Endothelial cell of umbilical vein (primary cell): Measurements from ENCODE around the gene DST. TPM values are rescaled to one million over a fixed set of nuclear protein-coding genes. Genes with fewer than 3 reads are reported as not detected.
A peak's percentile ranks its signal among the peaks of the same experiment; 100 is the strongest.

Source experiments
- BruUV-seq: library from RNA; stranded (reverse); fragments of 400-500 nt; replicated peaks from 2 replicates; lab custom pipeline; 2021; lab: Mats Ljungman, UMichigan
- CTCF ChIA-PET: fragments of 300-600, 350-600 bp; sonication (Branson Sonifier 250); formaldehyde crosslinking; loops from one replicate; lab custom pipeline; 2021; ENCODE audit warnings: antibody characterized with exemption, inconsistent platforms; lab: Charles Lee
- POLR2A ChIA-PET: fragments of 300-600, 350-600 bp; sonication (Branson Sonifier 250); formaldehyde crosslinking; loops from one replicate; lab custom pipeline; 2021; ENCODE audit warnings: antibody characterized with exemption, inconsistent platforms; lab: Charles Lee
- DNase-seq: peaks from one replicate; pipeline ENCODE4 v3.0.0-alpha.2; 2011; ENCODE audit warnings: low read depth, low spot score
- FAIRE-seq: peaks from 2 replicates; lab custom pipeline; 2011; peaks lifted over from hg19 to GRCh38; lab: Jason Lieb, UNC
- H2AFZ ChIP-seq: 2 replicates; pipeline ENCODE4 v1.6.0; 2012; ENCODE audit warnings: low read depth, low read length, control low read depth, inconsistent platforms
- H3K27ac ChIP-seq: 2 replicates; pipeline ENCODE4 v1.5.1; 2011; ENCODE audit warnings: low read depth, mild to moderate bottlenecking, control low read depth, low read length, moderate library complexity; ENCODE audit not compliant: insufficient read depth
- H3K27me3 ChIP-seq, 2 experiments: 2 replicates each; pipeline versions ENCODE4 v1.6.0 to v1.6.1; 2011; ENCODE audit warnings: low read length in 2 of 2, mixed read lengths in 1 of 2; ENCODE audit not compliant: control insufficient read depth in 2 of 2, insufficient read depth in 2 of 2
- H3K36me3 ChIP-seq, 2 experiments: 2 replicates in 1 of 2; 3 replicates in 1 of 2; pipeline ENCODE4 v1.5.1; 2011; ENCODE audit warnings: low read length in 2 of 2, mild to moderate bottlenecking in 1 of 2, moderate library complexity in 1 of 2; ENCODE audit not compliant: control insufficient read depth in 2 of 2, insufficient read depth in 2 of 2; ENCODE audit errors: extremely low read depth in 1 of 2
- H3K4me1 ChIP-seq: 3 replicates; pipeline ENCODE4 v1.5.1; 2011; ENCODE audit warnings: mild to moderate bottlenecking, low read length; ENCODE audit not compliant: control insufficient read depth, insufficient read depth; ENCODE audit errors: extremely low read depth
- H3K4me2 ChIP-seq: 2 replicates; pipeline ENCODE4 v1.6.1; 2011; ENCODE audit warnings: low read length, control low read depth, mixed read lengths; ENCODE audit not compliant: insufficient read depth
- H3K4me3 ChIP-seq, 3 experiments: fragments of 200-600 bp in 1 of 3; sonication (generic), shearing (Covaris generic) in 1 of 3; replicated peaks in 1 of 3; 2 replicates each; pipeline ENCODE4 v1.5.1; 2011 to 2016; ENCODE audit warnings: control low read depth in 3 of 3, low read length in 3 of 3, mild to moderate bottlenecking in 2 of 3, inconsistent platforms in 1 of 3, low read depth in 1 of 3, moderate library complexity in 1 of 3; ENCODE audit not compliant: insufficient read depth in 1 of 3
- H3K79me2 ChIP-seq: 2 replicates; pipeline ENCODE4 v1.6.0; 2012; ENCODE audit warnings: low read length, inconsistent platforms; ENCODE audit not compliant: control insufficient read depth, insufficient read depth
- H3K9ac ChIP-seq: replicated peaks from 2 replicates; pipeline ENCODE3; 2011; ENCODE audit warnings: low read length, control low read depth; ENCODE audit not compliant: insufficient read depth; ENCODE audit errors: extremely low read depth
- H3K9me1 ChIP-seq: replicated peaks from 3 replicates; pipeline ENCODE4 v1.6.0; 2011; ENCODE audit warnings: mild to moderate bottlenecking, low read length; ENCODE audit not compliant: control insufficient read depth, insufficient read depth; ENCODE audit errors: extremely low read depth
- H3K9me3 ChIP-seq: replicated peaks from 2 replicates; pipeline ENCODE4 v1.5.1; 2012; ENCODE audit warnings: low read length, inconsistent platforms; ENCODE audit not compliant: control insufficient read depth, insufficient read depth
- H4K20me1 ChIP-seq: replicated peaks from 2 replicates; pipeline ENCODE3; 2011; ENCODE audit warnings: mild to moderate bottlenecking, low read length; ENCODE audit not compliant: control insufficient read depth, insufficient read depth; ENCODE audit errors: extremely low read depth
- EZH2 ChIP-seq: IDR thresholded peaks from 2 replicates; pipeline ENCODE4 v1.6.1; 2012; ENCODE audit warnings: borderline replicate concordance, low read depth, mild to moderate bottlenecking, moderate library complexity, low read length, inconsistent platforms; ENCODE audit not compliant: severe bottlenecking
- FOS ChIP-seq: IDR thresholded peaks from 2 replicates; pipeline ENCODE4 v1.6.1; 2011; ENCODE audit warnings: mild to moderate bottlenecking, low read length, moderate library complexity, borderline replicate concordance; ENCODE audit not compliant: insufficient read depth
- GATA2 ChIP-seq: IDR thresholded peaks from 2 replicates; pipeline ENCODE4 v1.7.0; 2011; ENCODE audit warnings: low read depth, mild to moderate bottlenecking, moderate library complexity, mixed read lengths, low read length; ENCODE audit not compliant: insufficient read length, insufficient read depth
- JUN ChIP-seq: IDR thresholded peaks from 2 replicates; pipeline ENCODE4 v1.6.1; 2011; ENCODE audit warnings: borderline replicate concordance, low read depth; ENCODE audit not compliant: insufficient read length, insufficient read depth
- MYC ChIP-seq: IDR thresholded peaks from one replicate; pipeline ENCODE4 v1.6.1; 2011; ENCODE audit warnings: mild to moderate bottlenecking, low read depth, low read length
- POLR2A ChIP-seq: IDR thresholded peaks from 2 replicates; pipeline ENCODE4 v1.6.1; 2012; ENCODE audit warnings: low read depth, mild to moderate bottlenecking, control low read depth, low read length
- POLR2AphosphoS5 ChIP-seq: IDR thresholded peaks from 2 replicates; pipeline ENCODE4 v1.6.1; 2012; ENCODE audit warnings: low read depth, mild to moderate bottlenecking, control low read depth, low read length, moderate library complexity; ENCODE audit not compliant: insufficient read depth
- dilution Hi-C: fragments of 300-500 bp; cut with MboI; formaldehyde crosslinking; loops from one replicate; pipeline ENCODE4 v1.15.0; 2019; ENCODE audit warnings: low sequenced_read_pairs; ENCODE audit not compliant: extremely low pct_ligation_motif_present
- intact Hi-C: fragments of 100-400 bp; cut with micrococcal nuclease; formaldehyde crosslinking; loops from one replicate; pipeline ENCODE4 v1.10.0; 2022
- polyA plus RNA-seq, 4 experiments: library from polyadenylated mRNA; depleted of rRNA in 3 of 4; stranded (reverse) in 3 of 4; unstranded in 1 of 4; fragments of >200 nt; gene quantifications; 2 replicates each; pipeline versions ENCODE4 v1.2.1 to v1.2.3, GENCODE V29; 2011 to 2012; ENCODE audit warnings: missing spikeins in 1 of 4
- total RNA-seq: library from RNA; stranded (reverse); gene quantifications from 2 replicates; pipeline ENCODE4 v1.2.3, GENCODE V29; 2021
- TF ChIP-seq, protein P1 (sequence below), 2 donors: IDR thresholded peaks; 1 replicate in 1 of 2; 2 replicates in 1 of 2; pipeline ENCODE4 v1.5.1; 2011; ENCODE audit warnings: low read length in 2 of 2, mild to moderate bottlenecking in 2 of 2, moderate library complexity in 2 of 2, control low read depth in 1 of 2, inconsistent platforms in 1 of 2, low read depth in 1 of 2; ENCODE audit not compliant: insufficient read depth in 1 of 2; ENCODE audit errors: extremely low read depth in 1 of 2
- TF ChIP-seq, protein P2 (sequence below): IDR thresholded peaks from 2 replicates; pipeline ENCODE4 v1.6.1; 2011; ENCODE audit not compliant: insufficient read depth, insufficient read length

The DST gene
- total and polyA plus RNA-seq, 2 donors (not counting 3 experiments of a cell fraction or from before 2014, with no cell fraction given) = 62.3 to 253 TPM

DNA sequence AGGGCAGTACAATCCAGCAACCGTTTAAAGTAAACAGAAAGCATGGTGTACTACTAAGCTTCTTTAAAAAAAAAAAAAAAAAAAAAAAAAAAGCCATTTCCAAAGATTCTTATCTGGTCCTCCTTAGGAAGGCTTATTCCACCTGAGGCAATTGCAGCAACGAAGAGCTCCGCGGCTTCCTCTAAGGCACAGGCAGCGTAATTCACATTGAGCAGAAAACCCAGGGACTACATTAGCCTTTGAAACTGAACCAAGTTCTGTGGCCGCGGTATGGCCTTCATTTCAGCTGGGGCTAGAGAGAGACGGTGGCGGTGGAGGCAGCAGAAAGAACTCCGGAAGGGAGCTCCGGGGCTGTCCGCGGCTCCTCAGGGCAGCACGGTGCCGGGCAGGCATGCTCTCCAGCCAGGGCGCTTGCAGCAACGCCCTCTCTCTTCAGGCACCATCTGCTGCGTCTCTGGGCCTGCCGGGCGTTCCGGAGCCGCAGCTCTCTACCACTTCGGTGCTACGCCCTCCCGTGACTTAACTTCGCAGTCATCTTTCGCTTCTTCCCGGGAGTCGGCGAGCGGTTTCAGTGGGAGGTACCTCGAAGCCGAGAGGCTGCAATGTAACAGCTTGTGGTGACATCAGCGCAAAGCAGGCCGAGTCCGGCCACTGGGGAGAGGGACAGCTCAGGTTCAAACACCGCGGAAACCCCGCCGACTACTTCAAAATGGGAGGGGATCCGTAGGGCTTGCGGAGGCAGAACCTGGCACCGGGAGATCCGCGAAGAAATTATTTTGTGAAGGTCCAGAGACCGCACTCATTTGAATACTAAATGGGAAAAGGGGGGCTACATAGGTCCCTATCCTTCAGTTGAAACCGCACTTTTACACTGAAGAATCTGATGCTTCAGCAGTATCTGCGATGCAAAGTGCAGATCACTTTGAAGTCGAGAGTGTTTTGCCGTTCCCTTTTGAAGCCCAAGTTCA is 100.0 kb downstream of the DST start:
- Histone ChIP-seq H3K4me3 (peak overlapping the region; percentile 41 to 84 (median 66)), H3K36me3 (no peaks in the 10 kb centered on the region), H3K27ac (peak overlapping the region; percentile 80), H3K27me3 (no peaks in the 10 kb centered on the region), H3K9ac (peak overlapping the region; percentile 89), H3K9me1 (no peaks in the 10 kb centered on the region), H3K79me2 (peaks cover 40% of the 10 kb centered on the region), H2AFZ (peak overlapping the region; percentile 42), H3K4me1 (peaks cover 41% of the 10 kb centered on the region), H4K20me1 (no peaks in the 10 kb centered on the region), H3K9me3 (no peaks in the 10 kb centered on the region), H3K4me2 (peak overlapping the region; percentile 99)
- intact Hi-C loops = loop anchor here (1.0 to 2.0 kb wide), 2 partner anchors 52 to 172 kb away; no protein-coding TSS in a partner anchor
- DNase-seq (peak; percentile 97), FAIRE-seq (peak; percentile 93)
- TF ChIP-seq POLR2A (peak; percentile 82), GATA2 (peak; percentile 82), MYC (no peak), POLR2AphosphoS5 (peak; percentile 84), JUN (no peak), EZH2 (no peak), FOS (no peak)
- TF ChIP-seq, protein P1, sequence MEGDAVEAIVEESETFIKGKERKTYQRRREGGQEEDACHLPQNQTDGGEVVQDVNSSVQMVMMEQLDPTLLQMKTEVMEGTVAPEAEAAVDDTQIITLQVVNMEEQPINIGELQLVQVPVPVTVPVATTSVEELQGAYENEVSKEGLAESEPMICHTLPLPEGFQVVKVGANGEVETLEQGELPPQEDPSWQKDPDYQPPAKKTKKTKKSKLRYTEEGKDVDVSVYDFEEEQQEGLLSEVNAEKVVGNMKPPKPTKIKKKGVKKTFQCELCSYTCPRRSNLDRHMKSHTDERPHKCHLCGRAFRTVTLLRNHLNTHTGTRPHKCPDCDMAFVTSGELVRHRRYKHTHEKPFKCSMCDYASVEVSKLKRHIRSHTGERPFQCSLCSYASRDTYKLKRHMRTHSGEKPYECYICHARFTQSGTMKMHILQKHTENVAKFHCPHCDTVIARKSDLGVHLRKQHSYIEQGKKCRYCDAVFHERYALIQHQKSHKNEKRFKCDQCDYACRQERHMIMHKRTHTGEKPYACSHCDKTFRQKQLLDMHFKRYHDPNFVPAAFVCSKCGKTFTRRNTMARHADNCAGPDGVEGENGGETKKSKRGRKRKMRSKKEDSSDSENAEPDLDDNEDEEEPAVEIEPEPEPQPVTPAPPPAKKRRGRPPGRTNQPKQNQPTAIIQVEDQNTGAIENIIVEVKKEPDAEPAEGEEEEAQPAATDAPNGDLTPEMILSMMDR (IDR thresholded peaks at IDR 0.05; ENCODE audit: extremely low read depth in 1 of 2, insufficient read depth in 1 of 2, low read depth in 1 of 2, low read length in 2 of 2) = peak in 1 of 2 donors; percentile 22
- TF ChIP-seq, protein P2, sequence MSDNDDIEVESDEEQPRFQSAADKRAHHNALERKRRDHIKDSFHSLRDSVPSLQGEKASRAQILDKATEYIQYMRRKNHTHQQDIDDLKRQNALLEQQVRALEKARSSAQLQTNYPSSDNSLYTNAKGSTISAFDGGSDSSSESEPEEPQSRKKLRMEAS = no peak
- ChIA-PET POLR2A (interaction anchor here (0.6 to 1.3 kb wide), 4 partner anchors 16 to 98 kb away, joined by 3 to 13 read pairs (median 4); no protein-coding TSS in a partner anchor), CTCF (interaction anchor here (0.6 to 2.9 kb wide), 23 partner anchors 10 to 736 kb away, joined by 3 to 26 read pairs (median 6); no protein-coding TSS in a partner anchor)
- dilution Hi-C loops = no loop called here
- TSS peak; percentile 84 for BruUV-seq
